ENCODE results near the gene CST11. TPM values are rescaled to one million over a fixed set of nuclear protein-coding genes. Genes with fewer than 3 reads are reported as not detected.

The CST11 gene
- polyA plus RNA-seq, 1 donor: not detected

GRCh38 chr20:23410916-23411695, 41.6 kb downstream of the CST11 start:
- DNase-seq: no peak
- H3K36me3 ChIP-seq (ENCODE audit: control insufficient read depth, insufficient read depth, low read length): no peaks in the 10 kb centered on the region
- no peak overlapping the region for H3K4me3 ChIP-seq (ENCODE audit: low read length)
- H3K4me1 ChIP-seq (ENCODE audit: control insufficient read depth, insufficient read depth, low read length): no peaks in the 10 kb centered on the region
- WGBS (ENCODE audit: insufficient coverage, low lambda C conversion rate): 95% methylated on average over 2 of the region's 3 CpGs
- no peaks in the 10 kb centered on the region for H3K9me3 ChIP-seq (ENCODE audit: control insufficient read depth, low read depth, low read length)
- H3K27me3 ChIP-seq (ENCODE audit: control insufficient read depth, insufficient read depth, low read length): no peaks in the 10 kb centered on the region
- no peak overlapping the region for H3K27ac ChIP-seq (ENCODE audit: low read length)

DNA sequence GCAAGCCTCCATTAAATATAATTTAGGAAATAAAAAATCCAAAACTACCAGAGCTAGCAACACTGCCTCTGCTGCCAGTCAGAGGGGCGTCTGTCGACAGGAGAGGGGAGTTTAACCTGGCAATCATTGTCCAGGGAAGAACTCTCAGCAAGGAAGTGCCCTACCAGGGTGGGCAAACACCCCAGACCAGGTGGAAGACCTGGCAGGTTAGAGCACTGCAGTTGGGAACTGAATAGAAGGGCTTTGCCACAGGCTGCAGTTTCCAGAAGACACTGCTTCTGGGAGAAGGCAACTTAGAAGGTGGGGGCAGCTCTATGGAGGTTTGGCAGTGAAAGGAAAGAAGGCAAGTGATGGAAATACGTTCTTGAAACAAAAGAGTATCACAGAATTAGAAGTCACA, 42.9 kb downstream of the CST11 start:
- H3K4me1 ChIP-seq (ENCODE audit: control insufficient read depth, insufficient read depth, low read length): no peaks in the 10 kb centered on the region
- no peak for DNase-seq
- no peak overlapping the region for H3K27ac ChIP-seq (ENCODE audit: low read length)
- 80% methylated on average over 1 of the region's 3 CpGs for WGBS (ENCODE audit: insufficient coverage, low lambda C conversion rate)
- no peaks in the 10 kb centered on the region for H3K27me3 ChIP-seq (ENCODE audit: control insufficient read depth, insufficient read depth, low read length)
- no peaks in the 10 kb centered on the region for H3K36me3 ChIP-seq (ENCODE audit: control insufficient read depth, insufficient read depth, low read length)
- H3K4me3 ChIP-seq (ENCODE audit: low read length): no peak overlapping the region
- no peaks in the 10 kb centered on the region for H3K9me3 ChIP-seq (ENCODE audit: control insufficient read depth, low read depth, low read length)

- Histone ChIP-seq H3K9me3 (ENCODE audit: control insufficient read depth, low read depth, low read length) (no peaks in the 10 kb centered on the region), H3K27ac (ENCODE audit: low read length) (no peak overlapping the region), H3K36me3 (ENCODE audit: control insufficient read depth, insufficient read depth, low read length) (no peaks in the 10 kb centered on the region), H3K4me3 (ENCODE audit: low read length) (no peak overlapping the region), H3K4me1 (ENCODE audit: control insufficient read depth, insufficient read depth, low read length) (no peaks in the 10 kb centered on the region), H3K27me3 (ENCODE audit: control insufficient read depth, insufficient read depth, low read length) (no peaks in the 10 kb centered on the region)
- no CpG with 5 or more reads among the region's 2 CpGs for WGBS (ENCODE audit: insufficient coverage, low lambda C conversion rate)
- no peak for DNase-seq
Observed at GRCh38 chr20:23408957-23409356, 43.7 kb downstream of the CST11 start.

GRCh38 chr20:23407781-23408464, 44.8 kb downstream of the CST11 start:
- Histone ChIP-seq H3K4me3 (ENCODE audit: low read length) (no peak overlapping the region), H3K9me3 (ENCODE audit: control insufficient read depth, low read depth, low read length) (no peaks in the 10 kb centered on the region), H3K4me1 (ENCODE audit: control insufficient read depth, insufficient read depth, low read length) (no peaks in the 10 kb centered on the region), H3K27me3 (ENCODE audit: control insufficient read depth, insufficient read depth, low read length) (no peaks in the 10 kb centered on the region), H3K27ac (ENCODE audit: low read length) (no peak overlapping the region), H3K36me3 (ENCODE audit: control insufficient read depth, insufficient read depth, low read length) (no peaks in the 10 kb centered on the region)
- no peak for DNase-seq
- 100% methylated on average over 2 of the region's 2 CpGs for WGBS (ENCODE audit: insufficient coverage, low lambda C conversion rate)

DNA sequence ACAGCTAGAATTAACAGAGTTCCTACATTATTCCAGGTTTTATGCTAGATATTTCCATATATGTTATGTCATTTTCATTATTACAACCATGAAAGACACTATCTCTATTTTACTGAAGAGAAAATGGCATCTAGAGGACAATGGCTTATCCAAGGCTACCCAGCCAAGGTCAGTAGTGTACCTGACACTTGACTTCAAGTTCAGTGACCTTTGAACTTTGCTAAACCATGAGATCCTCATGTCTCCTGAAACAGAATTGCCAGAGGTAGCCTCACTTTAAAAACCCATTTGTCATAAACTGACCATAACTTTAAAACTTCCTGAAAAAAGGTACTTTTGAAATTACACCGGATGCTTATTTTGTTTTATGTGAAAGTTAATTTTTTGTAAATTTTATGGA, 45.8 kb downstream of the CST11 start:
- Histone ChIP-seq H3K9me3 (ENCODE audit: control insufficient read depth, low read depth, low read length) (no peaks in the 10 kb centered on the region), H3K36me3 (ENCODE audit: control insufficient read depth, insufficient read depth, low read length) (peaks cover 3% of the 10 kb centered on the region), H3K27ac (ENCODE audit: low read length) (no peak overlapping the region), H3K27me3 (ENCODE audit: control insufficient read depth, insufficient read depth, low read length) (no peaks in the 10 kb centered on the region), H3K4me3 (ENCODE audit: low read length) (no peak overlapping the region), H3K4me1 (ENCODE audit: control insufficient read depth, insufficient read depth, low read length) (no peaks in the 10 kb centered on the region)
- WGBS (ENCODE audit: insufficient coverage, low lambda C conversion rate): 100% methylated on average over 1 of the region's 1 CpG
- no peak for DNase-seq

- Histone ChIP-seq H3K27me3 (ENCODE audit: control insufficient read depth, insufficient read depth, low read length) (no peaks in the 10 kb centered on the region), H3K36me3 (ENCODE audit: control insufficient read depth, insufficient read depth, low read length) (peaks cover 10% of the 10 kb centered on the region), H3K27ac (ENCODE audit: low read length) (no peak overlapping the region), H3K4me1 (ENCODE audit: control insufficient read depth, insufficient read depth, low read length) (no peaks in the 10 kb centered on the region), H3K9me3 (ENCODE audit: control insufficient read depth, low read depth, low read length) (no peaks in the 10 kb centered on the region), H3K4me3 (ENCODE audit: low read length) (no peak overlapping the region)
- WGBS (ENCODE audit: insufficient coverage, low lambda C conversion rate): no CpG with 5 or more reads among the region's 3 CpGs
- DNase-seq: peak in 1 of 2 donors; percentile 12
Observed at GRCh38 chr20:23404196-23404595, 48.5 kb downstream of the CST11 start.

DNA sequence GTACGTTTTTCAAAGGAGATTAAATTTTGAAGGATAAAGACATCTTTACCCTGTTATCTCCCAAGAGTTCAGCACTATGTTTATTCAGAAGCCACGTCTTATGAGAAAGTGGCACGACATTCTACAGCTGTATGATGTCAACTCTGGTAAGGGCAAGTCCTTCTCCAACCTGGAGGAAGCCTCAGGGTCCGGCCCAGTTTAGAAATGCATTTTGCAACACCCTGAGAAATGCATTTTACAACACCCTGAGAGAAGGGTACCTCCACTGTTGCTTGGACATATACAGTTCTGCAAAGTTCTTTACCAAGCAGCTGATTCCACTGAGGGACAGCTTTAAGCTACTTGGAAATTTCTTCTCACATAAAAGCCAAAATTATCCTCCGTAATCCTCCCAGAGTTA, 48.9 kb downstream of the CST11 start:
- no peaks in the 10 kb centered on the region for H3K27me3 ChIP-seq (ENCODE audit: control insufficient read depth, insufficient read depth, low read length)
- no peak overlapping the region for H3K4me3 ChIP-seq (ENCODE audit: low read length)
- 80% methylated on average over 1 of the region's 5 CpGs for WGBS (ENCODE audit: insufficient coverage, low lambda C conversion rate)
- no peaks in the 10 kb centered on the region for H3K9me3 ChIP-seq (ENCODE audit: control insufficient read depth, low read depth, low read length)
- DNase-seq: no peak
- peaks cover 10% of the 10 kb centered on the region for H3K36me3 ChIP-seq (ENCODE audit: control insufficient read depth, insufficient read depth, low read length)
- no peaks in the 10 kb centered on the region for H3K4me1 ChIP-seq (ENCODE audit: control insufficient read depth, insufficient read depth, low read length)
- H3K27ac ChIP-seq (ENCODE audit: low read length): no peak overlapping the region

GRCh38 chr20:23401051-23401450, 51.6 kb downstream of the CST11 start:
- WGBS (ENCODE audit: insufficient coverage, low lambda C conversion rate): 100% methylated on average over 2 of the region's 5 CpGs
- H3K36me3 ChIP-seq (ENCODE audit: control insufficient read depth, insufficient read depth, low read length): peaks cover 13% of the 10 kb centered on the region
- H3K27ac ChIP-seq (ENCODE audit: low read length): no peak overlapping the region
- no peaks in the 10 kb centered on the region for H3K9me3 ChIP-seq (ENCODE audit: control insufficient read depth, low read depth, low read length)
- H3K4me3 ChIP-seq (ENCODE audit: low read length): no peak overlapping the region
- H3K4me1 ChIP-seq (ENCODE audit: control insufficient read depth, insufficient read depth, low read length): no peaks in the 10 kb centered on the region
- no peak for DNase-seq
- no peaks in the 10 kb centered on the region for H3K27me3 ChIP-seq (ENCODE audit: control insufficient read depth, insufficient read depth, low read length)

Other genes with a start within 250 kb of the CST11 start
- 17.7 TPM for gene NXT1, start 102.1 kb downstream of the CST11 start, polyA plus RNA-seq
- gene GZF1, start 90.7 kb downstream of the CST11 start, polyA plus RNA-seq: 8.8 TPM
- 19.9 TPM for gene NAPB, start 31.4 kb downstream of the CST11 start, polyA plus RNA-seq
- gene CSTL1, start 13.2 kb downstream of the CST11 start, polyA plus RNA-seq: 0.09 TPM
- gene CST8, start 38.2 kb upstream of the CST11 start, polyA plus RNA-seq: not detected
- gene CST9L, start 115.6 kb upstream of the CST11 start, polyA plus RNA-seq: not detected
- not detected for gene CST9, start 153.0 kb upstream of the CST11 start, polyA plus RNA-seq
- 661 TPM for gene CST3, start 185.1 kb upstream of the CST11 start, polyA plus RNA-seq
- not detected for gene CST4, start 236.2 kb upstream of the CST11 start, polyA plus RNA-seq

Data from large intestine (tissue), 3 donors.